Thoracic aorta (tissue), 2 donors: ENCODE measurements around the gene DYDC2. TPM values are rescaled to one million over a fixed set of nuclear protein-coding genes. Genes with fewer than 3 reads are reported as not detected.
A peak's percentile ranks its signal among the peaks of the same experiment; 100 is the strongest.

Source experiments
- ATAC-seq: fragments of 150-250 bp; one replicate; pipeline ENCODE4 v1.8.0; 2017; ENCODE audit warnings: low read depth; ENCODE audit not compliant: insufficient number of reproducible peaks, low FRiP score
- DNase-seq: peaks from one replicate; pipeline ENCODE4 v3.0.0-alpha.2; 2020; ENCODE audit warnings: low spot score
- H3K27ac ChIP-seq, 2 donors: fragments of 200-600 bp; sonication (generic); 1 replicate in 1 of 2; 2 replicates in 1 of 2; pipeline ENCODE4 v1.5.1; 2016; ENCODE audit warnings: mild to moderate bottlenecking in 2 of 2, moderate library complexity in 2 of 2
- H3K27me3 ChIP-seq: fragments of 200-600 bp; sonication (generic); replicated peaks from 2 replicates; pipeline ENCODE4 v1.6.0; 2016; ENCODE audit warnings: mild to moderate bottlenecking; ENCODE audit not compliant: insufficient read depth
- H3K36me3 ChIP-seq: fragments of 200-600 bp; sonication (generic); one replicate; pipeline ENCODE4 v1.5.1; 2016
- H3K4me1 ChIP-seq, 2 donors: fragments of 200-600 bp; sonication (generic); 1 replicate in 1 of 2; 2 replicates in 1 of 2; pipeline versions ENCODE4 v1.5.1 to v1.6.0; 2016; ENCODE audit warnings: low read depth in 2 of 2, mild to moderate bottlenecking in 1 of 2; ENCODE audit not compliant: control insufficient read depth in 1 of 2
- H3K4me3 ChIP-seq: fragments of 200-600 bp; sonication (generic); 2 replicates; pipeline ENCODE4 v1.5.1; 2016; ENCODE audit warnings: mild to moderate bottlenecking
- H3K9me3 ChIP-seq: fragments of 200-600 bp; sonication (generic); 2 replicates; pipeline ENCODE4 v1.5.1; 2016
- CTCF ChIP-seq: fragments of 200-600 bp; sonication (generic); IDR thresholded peaks from one replicate; pipeline ENCODE4 v1.5.1; 2019; ENCODE audit warnings: antibody characterized with exemption
- total RNA-seq, 2 donors: library from RNA; depleted of rRNA; stranded (reverse); fragments of >200 nt; gene quantifications; one replicate each; pipeline versions ENCODE4 v1.1.0 to v1.2.3, GENCODE V29; 2016

The DYDC2 gene
- total RNA-seq, 2 donors from 2014 or later = not detected

- Histone ChIP-seq H3K27ac (no peak overlapping the region), H3K9me3 (no peaks in the 10 kb centered on the region), H3K4me1 (no peaks in the 10 kb centered on the region), H3K36me3 (no peaks in the 10 kb centered on the region), H3K27me3 (no peaks in the 10 kb centered on the region), H3K4me3 (no peak overlapping the region)
- DNase-seq (no peak), ATAC-seq (no peak)
- no peak for TF ChIP-seq CTCF
Observed at GRCh38 chr10:80379701-80380100, 23.1 kb downstream of the DYDC2 start.

GRCh38 chr10:80380185-80380584 is 23.6 kb downstream of the DYDC2 start:
- H3K27me3 ChIP-seq = no peaks in the 10 kb centered on the region
- no peaks in the 10 kb centered on the region for H3K9me3 ChIP-seq
- H3K4me1 ChIP-seq = no peaks in the 10 kb centered on the region
- no peak for DNase-seq
- no peak for TF ChIP-seq CTCF
- H3K27ac ChIP-seq = no peak overlapping the region
- ATAC-seq = no peak
- H3K36me3 ChIP-seq = no peaks in the 10 kb centered on the region
- no peak overlapping the region for H3K4me3 ChIP-seq

GRCh38 chr10:80382989-80383388 is 26.4 kb downstream of the DYDC2 start:
- no peaks in the 10 kb centered on the region for H3K36me3 ChIP-seq
- no peaks in the 10 kb centered on the region for H3K27me3 ChIP-seq
- TF ChIP-seq CTCF = peak; percentile 53
- no peak for DNase-seq
- peaks cover 21 to 27% of the 10 kb centered on the region in 2 donors for H3K4me1 ChIP-seq
- H3K27ac ChIP-seq = no peak overlapping the region
- H3K9me3 ChIP-seq = no peaks in the 10 kb centered on the region
- no peak overlapping the region for H3K4me3 ChIP-seq
- no peak for ATAC-seq

- no peak for ATAC-seq
- Histone ChIP-seq H3K27me3 (no peaks in the 10 kb centered on the region), H3K27ac (no peak overlapping the region), H3K4me1 (peaks cover 27 to 30% of the 10 kb centered on the region in 2 donors), H3K36me3 (no peaks in the 10 kb centered on the region), H3K9me3 (no peaks in the 10 kb centered on the region), H3K4me3 (no peak overlapping the region)
- no peak for DNase-seq
- no peak for TF ChIP-seq CTCF
Observed at GRCh38 chr10:80390740-80391139, 34.2 kb downstream of the DYDC2 start.

GRCh38 chr10:80392250-80392649 is 35.7 kb downstream of the DYDC2 start:
- no peak for DNase-seq
- Histone ChIP-seq H3K27me3 (no peaks in the 10 kb centered on the region), H3K27ac (no peak overlapping the region), H3K36me3 (no peaks in the 10 kb centered on the region), H3K4me1 (peaks cover 14 to 15% of the 10 kb centered on the region in 2 donors), H3K4me3 (no peak overlapping the region), H3K9me3 (no peaks in the 10 kb centered on the region)
- no peak for TF ChIP-seq CTCF
- ATAC-seq = no peak
